ENCODE data around the gene ELF4. TPM values are rescaled to one million over a fixed set of nuclear protein-coding genes. Genes with fewer than 3 reads are reported as not detected.

The ELF4 gene
- total and polyA plus RNA-seq, 2 of the 13 experiments (the other 11 are each of a cell fraction or from before 2014, with no cell fraction given), result 1.3 to 2.6 TPM

GRCh38 chrX:130097507-130098209 lies 12.6 kb downstream of the ELF4 start (continued):
- TF ChIP-seq NFYC (CRISPR knock-in tag; IDR thresholded peaks at IDR 0.05) (no peak), ATF1 (CRISPR knock-in tag; IDR thresholded peaks at IDR 0.05) (no peak), ZFP91 (CRISPR knock-in tag; IDR thresholded peaks at IDR 0.05; ENCODE audit: borderline replicate concordance) (peak; percentile 33; the same call in 1 of the 2 replicates), ZNF441 (CRISPR knock-in tag; IDR thresholded peaks at IDR 0.05; ENCODE audit: borderline replicate concordance) (no peak), ZNF512B (CRISPR knock-in tag; IDR thresholded peaks at IDR 0.05; ENCODE audit: borderline replicate concordance) (no peak), ZNF331 (CRISPR knock-in tag; IDR thresholded peaks at IDR 0.05) (0 out of 2 replicates have a peak, but pooled peaks have one; percentile 21), ZNF615 (CRISPR knock-in tag; IDR thresholded peaks at IDR 0.05; ENCODE audit: borderline replicate concordance) (no peak), MAZ (IDR thresholded peaks at IDR 0.05; ENCODE audit: borderline replicate concordance, low read depth, low read length) (no peak), MAZ (CRISPR knock-in tag; IDR thresholded peaks at IDR 0.05; ENCODE audit: low read depth) (peak; percentile 47; the same call in 1 of the 2 replicates), RARA (CRISPR knock-in tag; IDR thresholded peaks at IDR 0.05) (peak; percentile 49; the same call in 1 of the 2 replicates), PLRG1 (conservative IDR thresholded peaks at IDR 0.05) (no peak), MEIS1 (CRISPR knock-in tag; IDR thresholded peaks at IDR 0.05; ENCODE audit: borderline replicate concordance) (no peak), SETDB1 (CRISPR knock-in tag; IDR thresholded peaks at IDR 0.05; ENCODE audit: borderline replicate concordance) (no peak), ZNF136 (CRISPR knock-in tag; IDR thresholded peaks at IDR 0.05; ENCODE audit: low read depth) (no peak), PAF1 (CRISPR knock-in tag; IDR thresholded peaks at IDR 0.05) (no peak), ZMYM4 (CRISPR knock-in tag; IDR thresholded peaks at IDR 0.05) (0 out of 2 replicates have a peak, but pooled peaks have one; percentile 22), ZFYVE20 (CRISPR knock-in tag; IDR thresholded peaks at IDR 0.05; ENCODE audit: borderline replicate concordance, low read depth) (no peak)
- TF ChIP-seq, protein P1, sequence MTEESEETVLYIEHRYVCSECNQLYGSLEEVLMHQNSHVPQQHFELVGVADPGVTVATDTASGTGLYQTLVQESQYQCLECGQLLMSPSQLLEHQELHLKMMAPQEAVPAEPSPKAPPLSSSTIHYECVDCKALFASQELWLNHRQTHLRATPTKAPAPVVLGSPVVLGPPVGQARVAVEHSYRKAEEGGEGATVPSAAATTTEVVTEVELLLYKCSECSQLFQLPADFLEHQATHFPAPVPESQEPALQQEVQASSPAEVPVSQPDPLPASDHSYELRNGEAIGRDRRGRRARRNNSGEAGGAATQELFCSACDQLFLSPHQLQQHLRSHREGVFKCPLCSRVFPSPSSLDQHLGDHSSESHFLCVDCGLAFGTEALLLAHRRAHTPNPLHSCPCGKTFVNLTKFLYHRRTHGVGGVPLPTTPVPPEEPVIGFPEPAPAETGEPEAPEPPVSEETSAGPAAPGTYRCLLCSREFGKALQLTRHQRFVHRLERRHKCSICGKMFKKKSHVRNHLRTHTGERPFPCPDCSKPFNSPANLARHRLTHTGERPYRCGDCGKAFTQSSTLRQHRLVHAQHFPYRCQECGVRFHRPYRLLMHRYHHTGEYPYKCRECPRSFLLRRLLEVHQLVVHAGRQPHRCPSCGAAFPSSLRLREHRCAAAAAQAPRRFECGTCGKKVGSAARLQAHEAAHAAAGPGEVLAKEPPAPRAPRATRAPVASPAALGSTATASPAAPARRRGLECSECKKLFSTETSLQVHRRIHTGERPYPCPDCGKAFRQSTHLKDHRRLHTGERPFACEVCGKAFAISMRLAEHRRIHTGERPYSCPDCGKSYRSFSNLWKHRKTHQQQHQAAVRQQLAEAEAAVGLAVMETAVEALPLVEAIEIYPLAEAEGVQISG (CRISPR knock-in tag; IDR thresholded peaks at IDR 0.05), result no peak
- TF ChIP-seq, protein P2, sequence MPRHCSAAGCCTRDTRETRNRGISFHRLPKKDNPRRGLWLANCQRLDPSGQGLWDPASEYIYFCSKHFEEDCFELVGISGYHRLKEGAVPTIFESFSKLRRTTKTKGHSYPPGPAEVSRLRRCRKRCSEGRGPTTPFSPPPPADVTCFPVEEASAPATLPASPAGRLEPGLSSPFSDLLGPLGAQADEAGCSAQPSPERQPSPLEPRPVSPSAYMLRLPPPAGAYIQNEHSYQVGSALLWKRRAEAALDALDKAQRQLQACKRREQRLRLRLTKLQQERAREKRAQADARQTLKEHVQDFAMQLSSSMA (CRISPR knock-in tag; IDR thresholded peaks at IDR 0.05), result no peak
- TF ChIP-seq, protein P3, sequence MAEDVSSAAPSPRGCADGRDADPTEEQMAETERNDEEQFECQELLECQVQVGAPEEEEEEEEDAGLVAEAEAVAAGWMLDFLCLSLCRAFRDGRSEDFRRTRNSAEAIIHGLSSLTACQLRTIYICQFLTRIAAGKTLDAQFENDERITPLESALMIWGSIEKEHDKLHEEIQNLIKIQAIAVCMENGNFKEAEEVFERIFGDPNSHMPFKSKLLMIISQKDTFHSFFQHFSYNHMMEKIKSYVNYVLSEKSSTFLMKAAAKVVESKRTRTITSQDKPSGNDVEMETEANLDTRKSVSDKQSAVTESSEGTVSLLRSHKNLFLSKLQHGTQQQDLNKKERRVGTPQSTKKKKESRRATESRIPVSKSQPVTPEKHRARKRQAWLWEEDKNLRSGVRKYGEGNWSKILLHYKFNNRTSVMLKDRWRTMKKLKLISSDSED (CRISPR knock-in tag; IDR thresholded peaks at IDR 0.05), result no peak

Data from HepG2 (cell line).